ENCODE data around the gene CEP72.
"Not testable (repeated sequence)": the region's sequence is repeated elsewhere in the genome, so short reads cannot be mapped to it uniquely, and the experiment has no call there.

Gene CEP72

GRCh38 chr5:611731-612486 is at the start of gene CEP72:
TSS of gene CEP72 (plus strand) at chr5:612340. CDS start at chr5:612362, 22 bp downstream.
- DNase-seq: peak; percentile 72 to 92

GRCh38 chr5:565782-566440 is 46.2 kb upstream of the CEP72 start:
- DNase-seq: no peak

- DNase-seq: no peak
These were observed 45.4 kb upstream of the CEP72 start for GRCh38 chr5:566636-567309.

- DNase-seq: no peak
These were observed 44.5 kb upstream of the CEP72 start for GRCh38 chr5:567664-568060.

GRCh38 chr5:568061-568781 is 43.9 kb upstream of the CEP72 start:
- DNase-seq: no peak

- no peak for DNase-seq
These were observed 43.3 kb upstream of the CEP72 start for GRCh38 chr5:568809-569208.

- DNase-seq: no peak
These were observed 42.7 kb upstream of the CEP72 start for GRCh38 chr5:569358-569867.

GRCh38 chr5:569868-570361 is 42.2 kb upstream of the CEP72 start:
- DNase-seq: no peak

GRCh38 chr5:570446-570845 is 41.7 kb upstream of the CEP72 start:
- DNase-seq: no peak

- DNase-seq: no peak
These were observed 41.3 kb upstream of the CEP72 start for GRCh38 chr5:570886-571285.

GRCh38 chr5:571791-572190 is 40.3 kb upstream of the CEP72 start:
- no peak for DNase-seq

GRCh38 chr5:572398-573019 is 39.6 kb upstream of the CEP72 start:
- DNase-seq: no peak

- DNase-seq: no peak
These were observed 38.9 kb upstream of the CEP72 start for GRCh38 chr5:573206-573605.

GRCh38 chr5:573976-574375 is 38.2 kb upstream of the CEP72 start:
- no peak for DNase-seq

- no peak for DNase-seq
These were observed 37.2 kb upstream of the CEP72 start for GRCh38 chr5:574906-575305.

- DNase-seq: no peak
These were observed 36.5 kb upstream of the CEP72 start for GRCh38 chr5:575636-576035.

GRCh38 chr5:577214-577613 is 34.9 kb upstream of the CEP72 start:
- DNase-seq: not testable (repeated sequence)

- DNase-seq: no peak
These were observed 34.3 kb upstream of the CEP72 start for GRCh38 chr5:577800-578199.

- no peak for DNase-seq
These were observed 32.9 kb upstream of the CEP72 start for GRCh38 chr5:579211-579610.

GRCh38 chr5:579746-580366 is 32.3 kb upstream of the CEP72 start:
- DNase-seq: no peak

- no peak for DNase-seq
These were observed 31.7 kb upstream of the CEP72 start for GRCh38 chr5:580436-580835.

GRCh38 chr5:581266-581665 is 30.9 kb upstream of the CEP72 start:
- no peak for DNase-seq
